Measurements from ENCODE around the gene ZNF407. TPM values are rescaled to one million over a fixed set of nuclear protein-coding genes. Genes with fewer than 3 reads are reported as not detected.
A peak's percentile ranks its signal among the peaks of the same experiment; 100 is the strongest.

Gene ZNF407
- total and polyA plus RNA-seq, 2 experiments from 2014 or later = 2.1 to 10.4 TPM

- Histone ChIP-seq H3K36me3 (ENCODE audit: insufficient read depth) (no peaks in the 10 kb centered on the region), H2AFZ (no peak overlapping the region), H3K4me3 (no peak overlapping the region), H3K27ac (ENCODE audit: low read depth) (no peak overlapping the region), H3K27me3 (ENCODE audit: insufficient read depth) (no peaks in the 10 kb centered on the region), H4K20me1 (replicated peaks; ENCODE audit: insufficient read depth) (no peaks in the 10 kb centered on the region), H3K4me2 (no peak overlapping the region), H3K9me2 (ENCODE audit: insufficient read depth) (no peaks in the 10 kb centered on the region), H3K4me1 (ENCODE audit: insufficient read depth) (peaks cover 8% of the 10 kb centered on the region), H3K79me2 (replicated peaks; ENCODE audit: insufficient read depth) (no peaks in the 10 kb centered on the region), H3F3A (replicated peaks; ENCODE audit: low read depth) (no peaks in the 10 kb centered on the region)
- H3K36me3 Mint-ChIP-seq (ENCODE audit: low read depth) = no peaks in the 10 kb centered on the region
- TF ChIP-seq NANOG (IDR thresholded peaks at IDR 0.05; ENCODE audit: borderline replicate concordance) (no peak), ETS1 (IDR thresholded peaks at IDR 0.05) (no peak), STAT1 (IDR thresholded peaks at IDR 0.05; ENCODE audit: unreplicated experiment) (no peak), EZH2phosphoT487 (IDR thresholded peaks at IDR 0.05; ENCODE audit: unreplicated experiment) (no peak), ZNF114 (CRISPR knock-in tag; IDR thresholded peaks at IDR 0.05) (no peak), CREB1 (CRISPR knock-in tag; IDR thresholded peaks at IDR 0.05; ENCODE audit: low read depth) (no peak), POLR2AphosphoS5 (IDR thresholded peaks at IDR 0.05; ENCODE audit: low read depth) (no peak), CTCF (conservative IDR thresholded peaks at IDR 0.05; ENCODE audit: low read depth in 2 of 2) (no peak), EZH2 (IDR thresholded peaks at IDR 0.05; ENCODE audit: low read depth, unreplicated experiment) (no peak), JUNB (IDR thresholded peaks at IDR 0.05; ENCODE audit: unreplicated experiment) (no peak)
- no peaks in the 10 kb centered on the region for H3K9me3 Mint-ChIP-seq
- H3K27ac Mint-ChIP-seq = no peak overlapping the region
- ATAC-seq (no peak), DNase-seq (ENCODE audit: low spot score) (no peak)
- peaks cover 1% of the 10 kb centered on the region for H3K27me3 Mint-ChIP-seq (ENCODE audit: insufficient read depth, low read depth, poor library complexity)
- H3K4me1 Mint-ChIP-seq = peaks cover 25% of the 10 kb centered on the region
- H3K4me3 Mint-ChIP-seq = no peak overlapping the region
Observed at GRCh38 chr18:74942319-74942910, 344.7 kb downstream of the ZNF407 start.

- Mint-ChIP-seq H3K4me3 (no peak overlapping the region), H3K4me1 (peaks cover 45% of the 10 kb centered on the region), H3K27me3 (ENCODE audit: insufficient read depth, low read depth, poor library complexity) (peaks cover 2% of the 10 kb centered on the region), H3K9me3 (no peaks in the 10 kb centered on the region; the same call in 2 of the 3 replicates), H3K36me3 (ENCODE audit: low read depth) (no peaks in the 10 kb centered on the region), H3K27ac (peak overlapping the region; percentile 84)
- Histone ChIP-seq H3K9me2 (ENCODE audit: insufficient read depth) (no peaks in the 10 kb centered on the region), H2AFZ (peak overlapping the region; percentile 1; the same call in 1 of the 2 replicates), H3F3A (replicated peaks; ENCODE audit: low read depth) (no peaks in the 10 kb centered on the region), H3K4me3 (no peak overlapping the region), H3K36me3 (ENCODE audit: insufficient read depth) (no peaks in the 10 kb centered on the region), H3K27ac (ENCODE audit: low read depth) (no peak overlapping the region), H4K20me1 (replicated peaks; ENCODE audit: insufficient read depth) (no peaks in the 10 kb centered on the region), H3K4me2 (no peak overlapping the region), H3K27me3 (ENCODE audit: insufficient read depth) (no peaks in the 10 kb centered on the region), H3K4me1 (ENCODE audit: insufficient read depth) (peaks cover 31% of the 10 kb centered on the region), H3K79me2 (replicated peaks; ENCODE audit: insufficient read depth) (no peaks in the 10 kb centered on the region)
- no peak for DNase-seq (ENCODE audit: low spot score)
- no peak for ATAC-seq
- TF ChIP-seq JUNB (IDR thresholded peaks at IDR 0.05; ENCODE audit: unreplicated experiment) (no peak), ZNF114 (CRISPR knock-in tag; IDR thresholded peaks at IDR 0.05) (no peak), EZH2 (IDR thresholded peaks at IDR 0.05; ENCODE audit: low read depth, unreplicated experiment) (no peak), NANOG (IDR thresholded peaks at IDR 0.05; ENCODE audit: borderline replicate concordance) (no peak), ZNF331 (CRISPR knock-in tag; IDR thresholded peaks at IDR 0.05; ENCODE audit: low read depth) (no peak), REST (IDR thresholded peaks at IDR 0.05; ENCODE audit: unreplicated experiment) (no peak)
Observed at GRCh38 chr18:74944676-74945075, 347.0 kb downstream of the ZNF407 start.
